ENCODE measurements around the gene SLC25A38. TPM values are rescaled to one million over a fixed set of nuclear protein-coding genes. Genes with fewer than 3 reads are reported as not detected.

Gene SLC25A38
- total RNA-seq, 4 donors from 2014 or later, result 14.8 to 19.6 (median 15.7) TPM

DNA sequence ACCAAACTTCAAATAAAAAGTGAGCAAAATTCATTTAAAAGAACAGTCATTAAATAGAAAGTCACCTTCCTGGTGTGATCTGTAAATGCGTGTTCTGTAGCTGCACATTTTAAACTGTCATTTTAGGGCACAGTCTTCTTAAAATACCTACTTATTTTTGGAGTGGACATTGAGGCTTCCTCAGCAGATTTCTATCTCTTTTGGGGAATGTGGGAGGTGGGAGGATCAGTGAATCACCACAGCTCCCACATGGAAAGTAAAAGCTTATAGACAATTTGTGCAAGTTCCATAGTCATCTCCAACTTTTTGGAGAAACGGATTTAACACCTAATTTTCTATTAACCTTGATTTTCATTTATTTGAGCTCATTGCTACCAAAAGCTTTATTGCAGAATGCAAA lies 63.3 kb downstream of the SLC25A38 start:
- 88% methylated on average over 2 of the region's 2 CpGs for WGBS
- no peaks in the 10 kb centered on the region for H3K9me3 ChIP-seq
- no peak overlapping the region for H3K27ac ChIP-seq
- H3K36me3 ChIP-seq, result no peaks in the 10 kb centered on the region
- DNase-seq (ENCODE audit: low spot score in 2 of 2), result no peak
- TF ChIP-seq POLR2A (IDR thresholded peaks at IDR 0.05), result no peak
- TF ChIP-seq CTCF (IDR thresholded peaks at IDR 0.05), result no peak
- TF ChIP-seq POLR2AphosphoS5 (IDR thresholded peaks at IDR 0.05), result no peak
- no peak for TF ChIP-seq EP300 (IDR thresholded peaks at IDR 0.05)
- H3K4me1 ChIP-seq, result peaks cover 3% of the 10 kb centered on the region
- H3K27me3 ChIP-seq, result no peaks in the 10 kb centered on the region
- H3K4me3 ChIP-seq, result no peak overlapping the region

Other genes with a start within 250 kb of the SLC25A38 start
- gene CSRNP1, start 229.8 kb upstream of the SLC25A38 start, total RNA-seq, result 100 to 1,000 TPM in 2 of 4 donors, 10 to 100 TPM in 2; 69.1 to 234 (median 156) TPM
- gene XIRP1, start 190.8 kb upstream of the SLC25A38 start, total RNA-seq, result not detected
- 1 to 10 TPM in 2 of 4 donors, under 1 TPM in 2; 0.60 to 1.4 (median 1.1) TPM for gene CX3CR1, start 103.3 kb upstream of the SLC25A38 start, total RNA-seq
- gene CCR8, start 53.7 kb upstream of the SLC25A38 start, total RNA-seq, result not detected
- 1,000 to 10,000 TPM in 3 of 4 donors, 100 to 1,000 TPM in 1; 758 to 1,526 (median 1,196) TPM for gene RPSA, start 23.4 kb downstream of the SLC25A38 start, total RNA-seq
- not detected for gene MOBP, start 84.3 kb downstream of the SLC25A38 start, total RNA-seq

All from suprapubic skin (tissue), 4 donors.